ENCODE results near the gene SERINC5.
A peak's percentile ranks its signal among the peaks of the same experiment; 100 is the strongest.
"Not testable (repeated sequence)": the region's sequence is repeated elsewhere in the genome, so short reads cannot be mapped to it uniquely, and the experiment has no call there.

Gene SERINC5

DNA sequence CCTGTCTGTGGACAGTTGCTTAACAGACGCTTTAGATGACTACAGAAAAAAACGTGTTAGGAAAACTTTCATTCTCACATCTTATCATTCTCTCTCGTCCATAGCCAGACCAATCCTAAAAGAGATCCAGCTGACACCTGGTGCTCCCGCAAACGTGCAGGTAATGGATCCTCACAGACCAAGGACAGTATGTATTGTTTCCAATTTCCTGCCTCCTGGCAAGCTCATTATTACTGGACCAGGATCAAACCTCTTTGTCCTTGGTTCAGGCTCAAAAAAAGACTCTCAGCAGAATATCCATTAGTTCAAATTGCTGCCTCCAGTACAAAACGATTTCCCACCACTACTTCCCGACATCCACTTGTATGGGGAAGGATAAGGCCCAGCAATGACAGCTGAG is 62.4 kb downstream of the SERINC5 start:
- DNase-seq = no peak

DNA sequence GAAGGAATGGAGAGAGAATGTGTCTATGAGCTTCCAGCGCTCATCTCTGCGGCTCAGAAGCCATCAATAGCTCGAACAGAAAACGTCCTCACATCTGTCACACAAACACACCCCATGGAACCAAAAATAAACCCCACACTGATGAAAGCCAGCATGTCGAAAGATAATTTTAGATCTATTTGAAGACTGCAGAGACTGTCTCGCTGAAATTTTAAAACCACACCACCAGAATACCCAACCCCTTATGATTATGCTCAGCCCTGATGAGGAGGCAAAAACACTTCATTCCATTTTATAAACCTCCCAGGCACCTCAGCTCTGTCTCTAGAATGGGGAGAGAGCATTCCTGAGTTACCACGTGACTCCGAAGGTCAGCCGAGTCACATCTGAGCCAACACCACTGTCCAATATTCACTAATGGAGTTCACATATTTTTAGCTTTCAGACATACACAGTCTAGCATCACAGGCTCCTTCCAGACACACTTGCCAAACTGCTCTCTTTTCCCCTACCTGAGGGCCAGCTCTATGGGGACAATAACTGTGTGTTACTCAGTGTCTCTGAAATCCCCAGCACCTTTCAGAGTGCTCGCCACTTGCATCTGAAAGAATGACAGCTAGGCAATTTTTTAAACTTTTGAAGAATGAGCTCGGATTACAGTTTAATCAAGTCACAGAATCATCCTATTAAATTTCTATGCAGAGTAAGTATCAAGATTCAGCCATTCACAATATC is 63.2 kb downstream of the SERINC5 start:
- DNase-seq = peak; percentile 73

DNA sequence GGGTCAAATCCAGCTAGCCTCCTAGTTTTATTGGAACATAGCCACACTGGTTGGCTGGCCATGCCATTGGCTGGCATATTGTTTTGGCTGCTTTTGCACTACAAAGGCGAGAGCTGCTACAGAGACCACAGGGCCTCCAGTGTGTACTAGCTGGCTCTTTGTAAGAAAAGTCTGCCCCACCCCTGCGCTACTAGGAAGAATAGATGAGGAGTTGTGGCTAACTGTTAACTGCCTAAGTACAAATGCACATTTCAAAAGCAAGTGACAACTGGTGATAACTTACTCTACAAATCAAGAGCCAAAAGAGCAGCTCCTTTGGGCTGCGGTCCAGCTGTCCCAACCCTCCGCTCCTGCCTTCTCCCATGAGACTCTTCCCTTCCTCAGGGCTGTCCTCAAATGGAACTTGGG is 63.9 kb downstream of the SERINC5 start:
- peak; percentile 62 for DNase-seq

DNA sequence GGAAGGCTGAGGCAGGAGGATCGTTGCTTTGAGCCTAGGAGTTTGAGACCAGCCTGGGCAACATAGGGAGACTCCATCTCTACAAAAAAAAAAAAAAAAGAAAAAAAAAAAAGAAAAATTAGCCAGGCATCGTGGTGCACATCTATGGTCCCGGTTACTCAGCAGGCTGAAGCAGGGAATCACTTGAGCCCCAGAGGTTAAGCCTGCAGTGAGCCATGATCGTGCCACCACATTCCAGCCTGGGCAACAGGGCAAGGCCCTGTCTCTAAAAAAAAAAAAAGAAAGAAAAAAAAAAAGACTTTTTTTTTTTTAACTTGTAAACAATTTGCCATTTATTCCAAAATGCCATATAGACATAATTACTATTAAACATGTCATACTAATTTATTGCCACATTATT is 64.5 kb downstream of the SERINC5 start:
- no peak for DNase-seq

DNA sequence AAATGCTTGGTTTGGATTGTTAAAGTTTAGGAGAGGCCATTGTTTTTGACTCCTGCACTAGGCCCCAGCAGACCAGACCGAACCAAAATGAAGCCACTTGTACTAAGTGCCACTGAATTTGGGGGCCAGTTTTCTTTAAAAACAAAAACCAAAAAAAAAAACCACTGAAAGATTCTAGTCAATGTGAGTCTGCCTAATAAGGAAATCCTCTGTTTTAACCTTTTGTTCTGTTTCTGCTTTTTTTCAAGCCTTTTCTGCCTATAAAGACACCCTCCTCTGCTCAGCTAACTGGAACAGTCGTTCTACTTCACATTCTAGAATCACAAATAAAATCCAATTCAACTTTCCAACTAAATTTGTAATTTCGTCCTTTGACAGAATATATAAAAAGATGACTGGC is 64.9 kb downstream of the SERINC5 start:
- no peak for DNase-seq

DNA sequence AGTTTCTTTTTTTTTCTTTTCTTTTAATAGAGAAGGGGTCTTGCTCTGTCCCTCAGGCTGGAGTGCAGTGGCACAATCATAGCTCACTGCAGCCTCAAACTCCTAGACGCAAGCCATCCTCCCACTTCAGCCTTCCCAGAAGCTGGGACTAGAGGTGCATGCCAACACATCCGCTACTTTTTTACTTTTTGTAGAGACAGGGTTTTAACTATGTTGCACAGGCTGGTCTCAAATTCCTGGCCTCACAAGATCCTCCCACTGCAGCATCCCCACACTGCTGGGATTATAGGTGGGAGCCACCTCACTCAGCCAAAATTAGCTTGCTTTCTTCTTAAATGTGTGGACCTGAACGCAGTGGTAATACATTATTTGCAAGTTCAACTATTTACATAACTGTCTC is 66.1 kb downstream of the SERINC5 start:
- DNase-seq = no peak

DNA sequence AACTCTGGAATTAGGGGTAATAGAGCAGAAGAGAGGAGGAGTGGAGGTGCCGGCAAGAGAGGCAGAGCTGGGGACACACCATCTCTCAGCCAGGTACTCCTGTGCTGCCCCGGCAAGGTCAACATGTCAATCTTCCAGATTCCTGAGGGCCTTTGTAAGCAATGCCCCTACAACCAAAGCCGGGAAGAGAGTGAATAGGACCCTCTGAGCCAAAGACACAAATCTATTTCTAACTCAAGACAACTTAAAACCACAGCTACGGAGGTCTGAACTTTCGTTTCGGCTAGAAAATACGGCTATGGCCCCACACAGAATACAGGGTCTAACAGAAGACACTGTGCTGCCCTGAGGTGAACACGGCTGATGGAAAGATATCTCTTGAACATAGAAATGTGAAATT is 66.6 kb downstream of the SERINC5 start:
- no peak for DNase-seq

DNA sequence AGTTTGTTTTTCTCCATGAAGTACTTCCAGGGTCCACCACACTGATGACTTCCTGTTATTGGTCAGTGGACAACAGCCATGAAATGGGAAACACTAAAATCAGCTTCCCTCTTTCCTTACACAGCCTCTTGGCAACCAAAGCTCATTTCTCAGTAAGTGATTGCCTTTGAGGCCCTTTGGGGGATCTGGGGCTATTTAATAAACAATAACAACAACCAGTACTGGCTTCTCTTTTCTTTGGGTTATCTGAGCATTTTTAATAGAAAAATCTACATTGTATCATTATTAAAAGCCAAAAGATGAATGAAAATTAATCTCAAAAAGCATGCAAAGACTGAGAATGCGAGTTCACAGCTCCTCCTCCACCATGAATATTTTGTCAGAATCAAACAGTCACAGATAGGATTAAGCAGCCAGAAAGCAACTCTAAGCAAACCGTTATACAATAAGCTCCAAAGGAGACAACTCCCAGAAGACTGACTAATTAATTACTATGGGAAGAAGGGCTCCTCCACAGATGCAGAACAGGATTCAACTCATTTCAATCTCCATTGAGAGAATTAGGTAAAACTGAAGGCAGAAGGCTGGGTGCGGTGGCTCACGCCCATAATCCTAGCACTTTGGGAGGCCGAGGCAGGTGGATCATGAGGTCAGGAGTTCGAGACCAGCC is 68.3 kb downstream of the SERINC5 start:
- DNase-seq = no peak

DNA sequence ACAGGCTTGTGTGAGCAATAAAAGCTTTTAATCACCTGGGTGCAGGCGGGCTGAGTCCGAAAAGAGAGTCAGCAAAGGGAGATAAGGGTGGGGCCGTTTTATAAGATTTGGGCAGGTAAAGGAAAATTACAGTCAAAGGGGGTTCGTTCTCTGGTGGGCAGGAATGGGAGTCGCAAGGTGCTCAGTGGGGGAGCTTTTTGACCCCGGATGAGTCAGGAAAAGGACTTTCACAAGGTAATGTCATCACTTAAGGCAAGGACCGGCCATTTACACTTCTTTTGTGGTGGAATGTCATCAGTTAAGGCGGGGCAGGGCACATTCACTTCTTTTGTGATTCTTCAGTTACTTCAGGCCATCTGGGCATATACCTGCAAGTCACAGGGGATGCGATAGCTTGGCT is 70.3 kb downstream of the SERINC5 start:
- not testable (repeated sequence) for DNase-seq

DNA sequence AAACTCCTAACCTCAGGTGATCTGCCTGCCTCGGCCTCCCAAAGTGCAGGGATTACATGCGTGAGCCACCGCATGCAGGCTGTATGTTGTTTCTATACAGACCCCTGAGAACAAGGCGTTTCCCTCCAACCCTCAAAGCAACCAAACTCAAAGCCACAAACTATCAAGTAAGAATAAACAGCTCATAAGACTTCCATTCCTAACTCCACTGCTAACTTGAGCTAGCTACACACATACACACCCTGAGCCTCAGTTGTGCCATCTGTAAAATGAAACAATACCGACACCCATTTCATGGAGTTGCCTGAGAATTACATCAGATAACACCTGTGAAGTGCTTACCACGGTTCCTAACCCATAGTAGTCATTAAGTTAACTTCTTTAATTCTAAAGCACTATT is 70.8 kb downstream of the SERINC5 start:
- DNase-seq = no peak

DNA sequence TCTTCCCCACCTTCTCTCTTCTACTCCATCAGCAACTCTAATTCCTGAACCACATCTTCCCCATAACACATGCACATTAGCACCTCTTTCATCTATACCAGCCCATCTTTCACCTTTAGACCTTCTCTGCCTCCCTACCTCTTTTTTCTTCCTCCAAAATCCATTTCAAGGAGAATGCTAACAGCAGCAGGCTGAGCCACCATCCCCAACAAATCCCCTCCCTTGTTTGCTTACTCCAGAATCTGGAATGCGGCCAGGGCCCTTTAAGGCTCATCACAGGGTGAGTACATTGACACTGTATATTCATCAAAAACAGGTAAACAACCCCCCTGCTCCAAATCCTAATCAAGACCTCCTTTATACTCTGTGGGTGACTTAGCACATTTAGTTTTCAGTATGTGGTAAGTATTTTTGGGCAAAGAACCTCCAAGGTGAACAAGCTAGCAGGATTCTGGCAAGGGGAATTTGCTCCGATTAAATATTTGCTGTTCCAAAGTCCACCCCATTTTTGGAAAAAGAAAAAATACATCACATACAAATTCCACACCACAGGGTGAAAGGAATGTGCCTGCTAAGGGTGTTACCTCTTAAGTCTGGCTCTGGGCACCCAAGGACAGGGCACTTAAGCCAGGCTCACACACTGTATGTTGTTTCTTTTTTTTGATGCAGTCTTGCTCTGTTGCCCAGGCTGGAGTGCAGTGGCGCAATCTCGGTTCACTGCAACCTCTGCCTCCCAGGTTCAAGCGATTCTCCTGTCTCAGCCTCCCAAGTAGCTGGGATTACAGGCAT is 71.4 kb downstream of the SERINC5 start:
- DNase-seq = no peak

DNA sequence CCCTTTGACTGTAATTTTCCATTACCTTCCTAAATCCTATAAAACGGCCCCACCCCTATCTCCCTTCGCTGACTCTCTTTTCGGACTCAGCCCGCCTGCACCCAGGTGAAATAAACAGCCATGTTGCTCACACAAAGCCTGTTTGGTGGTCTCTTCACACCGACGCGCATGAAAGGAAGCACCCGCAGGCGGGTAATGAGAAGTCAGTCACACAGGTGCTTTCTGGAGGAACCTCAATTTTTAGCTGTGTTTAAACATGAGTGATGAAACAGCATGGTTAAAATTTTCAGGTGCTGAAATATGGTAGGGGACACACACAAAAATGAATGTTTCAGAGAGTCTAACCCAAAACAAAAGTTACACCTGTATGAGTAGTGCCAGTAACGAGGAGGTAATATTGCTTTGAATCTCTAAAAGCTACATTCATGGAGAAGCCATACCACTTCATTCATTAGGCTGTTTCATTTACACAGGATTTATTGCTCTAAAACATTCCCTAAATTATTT is 72.1 kb downstream of the SERINC5 start:
- not testable (repeated sequence) for DNase-seq

DNA sequence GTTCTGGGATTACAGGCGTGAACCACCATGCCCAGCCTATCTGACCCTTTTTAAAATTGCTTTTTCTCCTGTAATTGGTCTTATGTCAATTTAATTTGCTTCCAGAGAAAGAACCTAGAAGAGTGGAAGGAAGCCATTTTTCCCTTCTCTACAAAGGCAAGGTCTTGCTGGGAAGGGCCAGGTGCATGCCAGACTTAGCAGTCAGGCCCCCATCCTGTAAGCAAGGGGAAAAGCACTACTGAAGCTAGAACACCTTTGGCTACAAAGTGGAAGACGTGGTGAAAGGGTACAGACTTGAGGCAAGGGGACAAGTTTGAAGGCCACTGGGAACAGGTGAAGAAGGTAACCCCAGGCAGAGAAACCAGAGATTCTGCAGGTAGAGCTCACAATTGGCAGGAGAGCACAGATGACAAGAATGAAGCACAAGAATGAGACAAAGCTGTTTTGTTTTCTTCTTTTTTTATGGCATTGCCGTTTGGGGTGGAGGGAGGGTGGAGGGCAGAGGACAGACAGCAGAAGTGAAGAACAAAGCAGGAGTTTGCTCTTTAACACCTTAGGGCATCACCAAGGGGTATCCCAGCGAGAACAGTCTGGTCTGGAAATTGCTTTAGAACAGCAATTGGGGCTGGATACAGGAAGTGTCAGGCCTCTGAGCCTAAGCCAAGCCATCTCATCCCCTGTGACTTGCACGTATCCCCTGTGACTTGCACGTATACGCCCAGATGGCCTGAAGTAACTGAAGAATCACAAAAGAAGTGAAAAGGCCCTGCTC is 72.9 kb downstream of the SERINC5 start:
- DNase-seq = no peak

DNA sequence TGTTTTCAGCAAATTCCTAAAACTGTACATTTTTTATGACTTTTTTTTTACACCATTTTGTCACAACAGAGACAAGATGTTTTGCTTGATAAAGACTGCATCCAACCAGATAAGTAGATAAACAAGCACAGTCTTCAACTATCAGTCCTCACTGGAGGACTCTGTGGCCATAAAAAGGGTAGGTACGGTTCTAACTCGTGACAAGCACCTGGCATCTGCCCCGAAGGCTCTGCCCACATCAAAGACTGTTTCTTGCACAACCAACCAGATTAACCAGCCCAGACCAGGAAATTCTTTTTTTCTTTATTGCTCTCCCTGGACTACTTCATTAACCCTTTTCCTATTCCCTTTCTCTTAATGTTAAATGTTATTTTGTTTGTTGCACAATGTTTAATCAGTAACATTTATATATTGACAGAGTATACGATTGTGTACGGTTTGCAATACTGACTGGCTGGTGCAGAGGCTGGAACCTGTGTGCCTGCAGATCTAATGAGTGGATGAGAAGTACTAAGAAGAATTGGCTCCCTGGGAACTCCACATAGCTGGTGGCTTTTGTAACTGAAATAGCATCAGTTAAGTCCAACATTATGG is 74.1 kb downstream of the SERINC5 start:
- DNase-seq = no peak

DNA sequence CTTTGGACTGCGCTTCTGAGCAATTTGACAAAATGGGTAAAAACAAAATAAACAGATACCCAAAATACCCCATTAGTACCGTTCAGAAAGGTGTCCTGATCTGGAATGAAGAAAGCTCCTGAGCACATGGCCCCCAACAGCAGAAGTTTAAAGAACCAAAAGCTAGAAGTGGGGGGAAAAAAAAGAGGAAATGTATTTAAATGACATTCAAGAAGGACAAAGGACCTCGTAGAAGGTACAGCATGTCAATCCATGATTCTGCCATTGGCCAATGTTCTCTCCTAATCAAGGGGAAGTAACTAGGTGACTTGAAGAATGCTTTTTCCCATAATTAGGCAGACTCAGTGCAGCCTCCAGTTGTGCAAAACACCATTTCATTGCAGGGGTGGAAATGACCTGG is 78.6 kb downstream of the SERINC5 start:
- DNase-seq = no peak

DNA sequence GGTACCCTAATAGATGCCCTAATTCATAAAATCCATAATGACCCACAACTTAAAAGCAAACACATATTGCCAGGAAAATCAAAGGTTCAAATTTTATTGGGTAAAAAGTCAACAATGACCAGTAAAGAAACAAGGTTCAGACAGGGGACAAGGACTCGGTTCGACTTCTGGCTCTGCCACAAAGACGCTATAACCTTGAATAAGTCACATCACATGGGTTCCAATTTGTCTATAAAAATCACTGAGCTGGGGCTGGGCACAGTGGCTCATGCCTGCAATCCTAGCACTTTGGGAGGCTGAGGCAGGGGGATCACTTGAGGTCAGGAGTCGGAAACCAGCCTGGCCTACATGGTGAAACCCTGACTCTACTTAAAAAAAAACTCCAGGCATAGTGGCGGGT is 80.5 kb downstream of the SERINC5 start:
- DNase-seq = no peak

DNA sequence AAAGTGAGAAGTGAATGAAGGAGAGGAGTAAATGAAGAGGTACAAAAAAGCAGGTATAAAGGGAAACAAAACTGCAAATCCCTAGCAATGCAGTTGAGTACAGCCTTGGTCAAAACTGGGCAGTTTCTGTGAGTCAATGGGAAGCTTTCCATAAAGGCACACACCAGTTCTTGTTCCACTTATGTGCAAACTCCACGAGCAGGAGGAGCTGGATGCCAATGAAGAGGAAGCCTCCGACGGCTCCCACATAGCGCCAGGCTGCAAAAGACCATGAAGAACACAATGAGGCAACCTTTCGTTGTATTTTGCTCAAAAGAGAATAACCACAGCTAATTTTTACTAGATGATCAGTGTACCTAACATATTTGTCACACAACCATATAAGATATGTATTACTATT is 81.1 kb downstream of the SERINC5 start:
- DNase-seq = no peak

DNA sequence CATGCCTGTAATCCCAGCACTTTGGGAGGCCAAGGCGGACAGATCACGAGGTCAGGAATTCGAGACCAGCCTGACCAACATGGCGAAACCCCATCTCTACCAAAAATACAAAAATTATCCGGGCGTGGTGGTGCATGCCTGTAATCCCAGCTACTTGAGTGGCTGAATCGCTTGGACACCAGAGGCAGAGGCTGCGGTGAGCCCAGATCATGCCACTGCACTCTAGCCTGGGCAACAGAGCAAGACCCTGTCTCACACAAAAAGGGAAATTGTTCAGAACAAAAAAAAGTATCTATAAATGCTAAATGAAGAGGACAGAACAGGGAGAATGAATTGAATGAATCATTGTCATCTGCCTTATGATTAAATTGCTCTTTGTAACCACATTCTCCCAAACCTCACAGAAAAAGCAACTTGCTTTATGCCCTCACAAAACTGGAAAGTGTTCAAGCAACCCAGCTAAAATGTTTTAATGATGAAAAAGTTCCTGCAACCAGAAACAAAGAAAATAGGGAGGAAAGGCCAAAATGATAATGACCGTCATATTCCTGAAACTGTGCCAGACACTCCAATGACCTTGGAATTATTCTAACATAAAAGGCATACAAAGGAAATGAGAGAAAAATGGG is 83.7 kb downstream of the SERINC5 start:
- no peak for DNase-seq

DNA sequence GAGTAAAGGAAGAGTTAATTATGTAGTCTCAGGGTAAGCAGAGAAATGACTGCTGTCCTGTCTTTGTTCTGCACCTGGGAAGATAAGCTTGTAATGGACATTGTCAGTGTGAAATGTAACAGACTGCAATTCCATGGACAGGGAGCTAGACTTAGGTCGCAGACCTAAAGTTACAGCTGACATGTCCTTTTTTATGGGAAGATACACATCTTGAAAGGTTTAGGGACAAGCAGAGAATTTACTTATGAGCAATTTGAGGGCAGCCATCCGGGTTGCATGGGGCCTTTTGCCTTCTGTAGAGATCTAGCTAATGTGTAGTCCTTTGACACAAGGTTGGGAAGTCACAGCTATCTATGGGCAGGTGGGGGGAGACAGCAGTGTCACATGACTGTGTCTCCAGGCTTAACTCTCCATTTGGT is 85.7 kb downstream of the SERINC5 start:
- no peak for DNase-seq

DNA sequence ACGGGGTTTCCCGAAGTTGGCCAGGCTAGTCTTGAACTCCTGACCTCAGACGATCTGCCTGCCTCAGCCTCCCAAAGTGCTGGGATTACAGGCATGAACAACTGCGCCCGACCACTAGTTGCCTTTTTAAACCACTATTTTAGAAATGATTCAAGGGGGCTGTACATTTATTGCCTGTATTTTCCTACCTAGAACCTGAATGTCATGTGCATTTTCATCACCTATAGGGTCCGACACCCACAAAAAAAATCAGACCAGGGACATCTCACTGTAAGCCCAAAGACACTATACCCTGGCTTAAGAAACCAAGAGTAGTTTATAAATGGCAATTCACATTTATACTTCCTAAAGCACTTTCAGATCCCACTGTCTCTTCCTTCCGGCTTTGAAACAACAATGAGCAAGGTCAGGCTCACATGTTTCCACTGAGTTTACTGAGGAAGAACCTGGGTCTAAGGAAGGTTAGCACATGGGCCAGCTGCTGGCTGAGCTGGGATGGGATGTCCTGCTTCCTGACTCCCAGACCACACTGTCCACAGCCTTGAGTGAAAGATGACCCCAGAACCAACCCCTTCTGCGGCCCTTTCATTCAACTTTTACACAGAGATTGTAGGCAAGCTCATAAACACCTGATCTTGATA is 87.3 kb downstream of the SERINC5 start:
- no peak for DNase-seq

DNA sequence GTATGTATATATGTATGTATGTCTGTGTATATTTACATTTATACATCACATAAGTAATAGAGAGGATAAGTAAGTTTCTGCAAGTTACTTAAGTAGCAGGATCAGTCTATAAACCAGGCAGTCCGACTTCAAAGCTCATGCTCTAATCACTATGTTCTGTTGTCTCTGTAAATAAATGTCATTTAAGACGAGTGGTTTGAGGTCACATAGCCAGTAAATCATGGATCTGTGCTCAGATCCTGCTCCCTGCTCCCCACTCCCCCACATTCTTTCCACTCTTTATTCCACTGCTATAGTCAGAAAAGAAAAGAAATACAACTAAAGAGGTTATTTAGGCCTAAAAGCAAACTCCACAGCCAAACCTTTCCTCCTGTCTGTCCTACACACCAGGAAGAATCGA is 90.4 kb downstream of the SERINC5 start:
- DNase-seq = no peak

DNA sequence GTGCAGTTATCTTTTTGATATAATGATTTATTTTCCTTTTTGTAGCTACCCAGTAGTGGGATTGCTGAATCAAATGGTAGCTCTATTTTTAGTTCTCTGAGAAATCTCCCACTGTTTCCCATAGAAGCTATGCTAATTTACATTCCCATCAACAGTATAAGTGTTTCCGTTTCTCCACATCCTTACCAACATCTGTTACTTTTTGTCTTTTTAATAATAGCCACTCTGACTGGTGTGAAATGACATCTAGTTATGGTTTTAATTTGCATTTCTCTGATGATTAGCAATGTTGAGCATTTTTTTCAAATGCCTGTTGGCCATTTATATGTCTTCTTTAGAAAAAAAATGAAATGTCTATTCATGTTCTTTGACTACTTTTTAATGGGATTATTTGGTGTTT is 94.7 kb downstream of the SERINC5 start:
- DNase-seq = no peak

Data from femur (tissue), 1 donor.